ENCODE measurements around the gene CD300LF. TPM values are rescaled to one million over a fixed set of nuclear protein-coding genes. Genes with fewer than 3 reads are reported as not detected.

Gene CD300LF
- total RNA-seq, 1 donor from 2014 or later: 0.55 TPM

- H3K27ac ChIP-seq (replicated peaks): no peak overlapping the region
- peaks cover 26% of the 10 kb centered on the region for H3K27me3 ChIP-seq (ENCODE audit: low read depth)
- no peak for DNase-seq
- no peaks in the 10 kb centered on the region for H3K4me1 ChIP-seq
- intact Hi-C loops (cut with micrococcal nuclease): no loop called here
- no peak overlapping the region for H3K4me3 ChIP-seq
- TF ChIP-seq CTCF (IDR thresholded peaks at IDR 0.05; ENCODE audit: borderline replicate concordance): no peak
- no peaks in the 10 kb centered on the region for H3K36me3 ChIP-seq
- no peaks in the 10 kb centered on the region for H3K9me3 ChIP-seq (replicated peaks)
These were observed 24.8 kb downstream of the CD300LF start for GRCh38 chr17:74687886-74688285.

- Histone ChIP-seq H3K36me3 (no peaks in the 10 kb centered on the region), H3K9me3 (replicated peaks) (no peaks in the 10 kb centered on the region), H3K27me3 (ENCODE audit: low read depth) (peaks cover 33% of the 10 kb centered on the region), H3K4me1 (no peaks in the 10 kb centered on the region), H3K4me3 (no peak overlapping the region), H3K27ac (replicated peaks) (no peak overlapping the region)
- no peak for TF ChIP-seq CTCF (IDR thresholded peaks at IDR 0.05; ENCODE audit: borderline replicate concordance)
- DNase-seq: no peak
- intact Hi-C loops (cut with micrococcal nuclease): no loop called here
These were observed 26.0 kb downstream of the CD300LF start for GRCh38 chr17:74686761-74687160.

GRCh38 chr17:74682471-74683190, 30.1 kb downstream of the CD300LF start:
- Histone ChIP-seq H3K4me3 (no peak overlapping the region), H3K36me3 (no peaks in the 10 kb centered on the region), H3K27ac (replicated peaks) (no peak overlapping the region), H3K9me3 (replicated peaks) (no peaks in the 10 kb centered on the region), H3K27me3 (ENCODE audit: low read depth) (peaks cover 42% of the 10 kb centered on the region), H3K4me1 (peaks cover 12% of the 10 kb centered on the region)
- intact Hi-C loops (cut with micrococcal nuclease): no loop called here
- no peak for TF ChIP-seq CTCF (IDR thresholded peaks at IDR 0.05; ENCODE audit: borderline replicate concordance)
- no peak for DNase-seq

GRCh38 chr17:74682028-74682427, 30.7 kb downstream of the CD300LF start:
- TF ChIP-seq CTCF (IDR thresholded peaks at IDR 0.05; ENCODE audit: borderline replicate concordance): no peak

GRCh38 chr17:74680941-74681340, 31.8 kb downstream of the CD300LF start:
- intact Hi-C loops (cut with micrococcal nuclease): no loop called here
- Histone ChIP-seq H3K9me3 (replicated peaks) (no peaks in the 10 kb centered on the region), H3K27me3 (ENCODE audit: low read depth) (peaks cover 50% of the 10 kb centered on the region)

More at GRCh38 chr17:74682028-74682427, 30.7 kb downstream of the CD300LF start:
- Histone ChIP-seq H3K36me3 (no peaks in the 10 kb centered on the region), H3K4me1 (peaks cover 18% of the 10 kb centered on the region), H3K27ac (replicated peaks) (no peak overlapping the region), H3K27me3 (ENCODE audit: low read depth) (peaks cover 44% of the 10 kb centered on the region), H3K4me3 (no peak overlapping the region), H3K9me3 (replicated peaks) (no peaks in the 10 kb centered on the region)
- intact Hi-C loops (cut with micrococcal nuclease): no loop called here
- DNase-seq: no peak

More at GRCh38 chr17:74680941-74681340, 31.8 kb downstream of the CD300LF start:
- H3K36me3 ChIP-seq: no peaks in the 10 kb centered on the region
- no peak for DNase-seq
- TF ChIP-seq CTCF (IDR thresholded peaks at IDR 0.05; ENCODE audit: borderline replicate concordance): no peak
- peaks cover 23% of the 10 kb centered on the region for H3K4me1 ChIP-seq
- no peak overlapping the region for H3K4me3 ChIP-seq
- no peak overlapping the region for H3K27ac ChIP-seq (replicated peaks)

Data from left ventricle myocardium inferior (tissue), 1 donor.